Activated T-cell treated with anti-CD3 and anti-CD28 coated beads, Interleukin-2, amount 50 U/mL, for 72 hours (primary cell): ENCODE results near the gene METTL21C. TPM values are rescaled to one million over a fixed set of nuclear protein-coding genes. Genes with fewer than 3 reads are reported as not detected.

Experiments used
- ATAC-seq, 2 donors: fragments of 150-1000 bp; cut with Tn5 transposase; replicated peaks in 1 of 2; 2 replicates each; pipeline ENCODE4 v1.10.0; 2021; ENCODE audit warnings: moderate library complexity in 2 of 2, mild to moderate bottlenecking in 1 of 2
- DNase-seq, 2 donors: peaks; one replicate each; pipeline ENCODE4 v3.0.0; 2021 to 2022; ENCODE audit warnings: mixed read lengths in 1 of 2
- H3K27ac Mint-ChIP-seq: one replicate; pipeline ENCODE4 v1.8.0; 2022; ENCODE audit warnings: mild to moderate bottlenecking, moderate library complexity, mixed read lengths
- H3K27me3 Mint-ChIP-seq: one replicate; pipeline ENCODE4 v1.8.0; 2022; ENCODE audit warnings: low read depth, mixed read lengths
- H3K36me3 Mint-ChIP-seq, 2 donors: one replicate each; pipeline ENCODE4 v1.8.0; 2022; ENCODE audit warnings: mixed read lengths in 2 of 2, mild to moderate bottlenecking in 1 of 2; ENCODE audit not compliant: insufficient read depth in 2 of 2
- H3K4me1 Mint-ChIP-seq: one replicate; pipeline ENCODE4 v1.8.0; 2022; ENCODE audit warnings: low read depth, mixed read lengths
- H3K4me3 Mint-ChIP-seq, 2 donors: one replicate each; pipeline ENCODE4 v1.8.0; 2022; ENCODE audit warnings: mild to moderate bottlenecking in 2 of 2, mixed read lengths in 2 of 2, moderate library complexity in 2 of 2
- H3K9me3 Mint-ChIP-seq, 2 donors: one replicate each; pipeline ENCODE4 v1.8.0; 2022; ENCODE audit warnings: mixed read lengths in 2 of 2
- total RNA-seq, 2 donors: library from RNA; stranded (reverse); gene quantifications; one replicate each; pipeline ENCODE4 v1.2.3, GENCODE V29; 2022

METTL21C gene
- total RNA-seq, 2 donors from 2014 or later = not detected

DNA sequence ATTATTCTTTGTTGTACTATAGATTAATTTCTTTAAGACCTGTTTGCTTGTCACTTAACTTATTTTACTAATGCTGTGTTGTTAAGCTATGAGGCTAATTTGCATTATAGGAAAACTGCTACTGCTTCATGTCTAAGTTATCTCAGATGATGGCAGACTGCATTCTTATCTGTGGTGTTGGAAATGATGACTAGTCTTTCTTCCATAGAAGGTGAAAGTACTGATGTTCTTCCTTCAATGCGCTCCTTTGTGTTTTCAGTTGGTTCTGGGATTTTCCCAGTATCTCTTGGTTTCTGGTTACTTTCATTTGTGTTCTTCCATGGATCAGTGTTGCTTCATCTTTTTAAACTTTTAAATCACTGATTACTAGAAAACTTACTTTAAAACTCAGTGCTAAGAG is 51.2 kb downstream of the METTL21C start:
- H3K9me3 Mint-ChIP-seq = no peaks in the 10 kb centered on the region
- H3K4me3 Mint-ChIP-seq = no peak overlapping the region
- no peaks in the 10 kb centered on the region for H3K27me3 Mint-ChIP-seq
- DNase-seq = no peak
- peaks cover 13% of the 10 kb centered on the region in 2 donors for H3K36me3 Mint-ChIP-seq
- ATAC-seq = no peak
- H3K27ac Mint-ChIP-seq = peak overlapping the region; percentile 15
- H3K4me1 Mint-ChIP-seq = peaks cover 12% of the 10 kb centered on the region

DNA sequence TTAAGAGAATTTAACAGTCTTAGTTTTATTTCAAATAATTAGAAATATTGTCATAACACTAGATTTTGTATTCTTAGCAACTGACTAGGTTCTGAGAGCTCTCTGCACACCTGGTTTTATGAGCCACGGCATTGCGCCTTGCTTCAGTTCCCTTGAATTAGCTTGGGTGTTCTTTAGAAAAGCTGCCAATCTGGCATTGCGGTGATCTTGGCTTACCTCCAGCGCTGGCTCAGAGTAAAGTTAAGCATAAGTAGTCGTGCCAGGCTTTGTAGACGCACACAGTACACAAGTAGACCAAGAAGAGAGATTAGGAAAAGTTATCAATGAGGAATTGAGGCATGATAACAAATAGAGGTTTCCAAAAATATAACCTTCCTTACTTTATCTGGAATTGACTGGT is 52.4 kb downstream of the METTL21C start:
- Mint-ChIP-seq H3K27ac (no peak overlapping the region), H3K4me1 (peaks cover 12% of the 10 kb centered on the region), H3K9me3 (no peaks in the 10 kb centered on the region), H3K4me3 (no peak overlapping the region), H3K36me3 (peaks cover 12 to 21% of the 10 kb centered on the region in 2 donors), H3K27me3 (no peaks in the 10 kb centered on the region)
- no peak for ATAC-seq
- DNase-seq = no peak

DNA sequence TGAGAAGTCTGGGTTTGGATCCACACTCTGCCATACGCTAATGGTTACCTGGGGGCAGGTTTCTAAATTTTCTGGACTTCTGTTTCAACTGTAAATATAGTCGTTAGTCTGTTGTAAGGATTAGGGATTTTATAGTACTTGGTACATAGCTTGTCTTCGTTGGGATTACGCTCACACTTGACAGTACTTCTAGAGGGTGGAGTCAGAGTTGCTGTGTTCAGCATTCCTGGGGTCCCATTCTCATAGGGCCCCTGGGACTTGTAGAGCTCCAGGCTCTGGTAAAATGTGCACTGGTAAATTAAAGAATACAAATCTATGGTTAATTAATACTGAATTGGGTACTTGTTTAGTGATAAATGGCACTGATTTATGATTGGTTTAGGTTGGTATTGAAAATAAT is 52.8 kb downstream of the METTL21C start:
- H3K36me3 Mint-ChIP-seq = peaks cover 12 to 24% of the 10 kb centered on the region in 2 donors

DNA sequence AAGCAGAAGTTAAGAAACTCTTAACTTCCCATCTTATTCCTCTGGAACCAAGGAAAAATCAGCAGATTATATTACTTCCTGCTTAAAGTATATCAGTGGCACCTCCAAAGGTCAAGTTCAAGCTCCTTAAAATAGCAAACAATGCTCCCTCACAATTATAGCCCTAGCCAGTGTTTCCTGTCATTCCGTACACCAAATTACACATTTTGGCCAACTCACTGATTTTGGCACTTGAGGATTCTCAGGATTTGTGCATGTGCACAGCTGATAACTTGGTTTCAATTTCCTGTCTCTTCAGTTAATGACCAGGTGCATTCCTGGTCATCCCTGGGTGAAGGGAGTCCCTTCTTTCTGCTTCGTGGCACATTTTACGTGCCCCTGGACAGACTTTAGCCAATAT is 56.1 kb downstream of the METTL21C start:
- Mint-ChIP-seq H3K27me3 (no peaks in the 10 kb centered on the region), H3K27ac (no peak overlapping the region), H3K4me1 (peaks cover 9% of the 10 kb centered on the region), H3K4me3 (no peak overlapping the region), H3K9me3 (no peaks in the 10 kb centered on the region), H3K36me3 (peaks cover 18 to 34% of the 10 kb centered on the region in 2 donors)
- ATAC-seq = no peak
- no peak for DNase-seq

More for the DNA sequence above, 52.8 kb downstream of the METTL21C start:
- DNase-seq = no peak
- Mint-ChIP-seq H3K4me1 (peaks cover 12% of the 10 kb centered on the region), H3K27ac (no peak overlapping the region), H3K4me3 (no peak overlapping the region), H3K9me3 (no peaks in the 10 kb centered on the region), H3K27me3 (no peaks in the 10 kb centered on the region)
- no peak for ATAC-seq

Other genes starting within 250 kb of the METTL21C start
- gene TPP2, start 98.1 kb downstream of the METTL21C start, total RNA-seq = 10 to 100 TPM; 55.3 to 67.6 TPM
- 10 to 100 TPM; 25.1 to 34.0 TPM for gene TEX30, start 78.7 kb upstream of the METTL21C start, total RNA-seq
- 1 to 10 TPM; 4.2 to 6.0 TPM for gene POGLUT2, start 103.9 kb upstream of the METTL21C start, total RNA-seq
- 10 to 100 TPM; 21.1 to 22.8 TPM for gene BIVM, start 104.1 kb upstream of the METTL21C start, total RNA-seq
- 10 to 100 TPM; 84.7 to 85.8 TPM for gene ERCC5, start 151.0 kb upstream of the METTL21C start, total RNA-seq